Skeletal muscle cell (primary cell): ENCODE measurements around the gene PODXL2.
"Not testable (repeated sequence)": the region's sequence is repeated elsewhere in the genome, so short reads cannot be mapped to it uniquely, and the experiment has no call there.

Source experiments
- DNase-seq: peaks from one replicate; pipeline ENCODE4 v3.0.0-alpha.2; 2010; ENCODE audit warnings: low read depth
- H3K4me3 ChIP-seq: 2 replicates; pipeline ENCODE4 v1.5.1; 2011; ENCODE audit warnings: low read depth, mild to moderate bottlenecking, control low read depth, low read length, moderate library complexity

The PODXL2 gene

DNA sequence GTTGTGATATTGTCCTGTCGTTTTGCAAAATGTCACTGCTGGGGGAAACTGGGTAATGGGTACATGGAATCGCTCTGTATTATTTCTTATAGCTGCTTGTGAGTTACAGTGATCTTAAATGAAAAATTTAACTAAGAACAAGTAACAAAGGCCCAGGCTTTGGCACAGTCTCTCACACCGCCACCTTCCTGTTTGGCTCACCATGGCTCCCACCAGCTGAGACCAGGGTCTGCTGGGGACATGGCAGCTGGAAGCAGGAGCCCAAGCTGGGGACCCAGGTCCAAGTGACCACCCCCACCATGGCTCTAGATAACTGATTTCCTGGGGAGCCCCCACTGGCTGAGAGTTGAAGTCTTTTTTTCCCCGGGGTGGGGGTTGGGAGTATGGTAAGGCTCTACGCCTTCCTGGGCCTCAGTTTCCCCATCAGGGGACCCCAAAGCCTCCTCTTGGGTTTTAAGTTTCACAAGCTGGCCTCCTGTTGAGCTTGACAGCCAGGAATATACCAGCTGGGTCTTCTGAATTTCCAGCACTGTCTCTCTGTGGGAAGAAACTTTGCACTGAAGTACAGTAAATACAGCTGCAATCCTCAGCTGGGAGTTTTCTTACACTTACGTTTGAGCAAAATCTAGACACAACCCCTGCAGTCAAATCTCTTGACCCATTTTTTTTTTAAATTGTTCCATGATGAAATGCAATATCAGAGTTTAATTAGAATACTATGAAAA, 69.9 kb downstream of the PODXL2 start:
- DNase-seq: no peak

DNA sequence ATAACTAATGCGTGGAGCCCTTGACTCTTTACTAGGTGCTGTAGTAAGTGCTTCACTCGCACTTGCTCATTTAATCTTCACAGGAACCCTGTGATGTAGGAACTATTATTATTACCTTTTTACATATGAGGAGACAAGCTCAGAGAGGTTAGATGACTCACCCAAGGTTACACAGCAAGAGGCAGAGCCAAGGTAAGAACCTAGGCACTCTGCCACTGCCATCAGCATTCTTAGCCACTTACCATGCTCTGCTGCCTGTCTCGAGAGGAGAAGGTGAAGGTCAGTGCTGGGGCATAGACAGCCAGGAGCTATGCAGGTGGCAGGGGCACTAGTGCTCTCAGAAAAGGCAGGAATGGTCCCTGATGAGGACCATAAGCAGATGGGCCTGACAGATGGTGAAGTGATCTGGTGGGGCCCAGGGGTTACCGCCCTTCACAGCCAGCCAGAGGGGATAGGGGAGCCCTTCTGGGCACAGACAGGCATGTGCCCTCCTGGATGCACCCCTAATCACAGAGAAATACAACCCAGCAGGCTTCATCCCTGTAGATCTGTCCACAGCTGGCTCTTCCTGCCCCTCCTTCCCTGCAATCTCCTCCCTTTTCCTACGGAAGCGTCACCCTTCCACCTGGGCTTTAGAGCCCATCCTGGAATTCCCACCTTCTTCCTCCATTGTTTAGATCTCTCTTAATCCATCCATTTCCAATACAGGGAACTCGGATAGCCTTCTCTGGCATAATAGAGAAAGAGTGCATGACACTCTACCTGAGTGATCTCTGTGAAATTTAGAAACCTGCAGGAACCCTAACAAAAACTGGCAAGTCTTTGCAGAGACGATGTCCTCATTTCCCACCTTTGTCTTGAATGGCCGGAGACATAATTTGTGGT, 70.7 kb downstream of the PODXL2 start:
- H3K4me3 ChIP-seq: no peak overlapping the region
- DNase-seq: no peak

More for the DNA sequence above, 69.9 kb downstream of the PODXL2 start:
- no peak overlapping the region for H3K4me3 ChIP-seq

DNA sequence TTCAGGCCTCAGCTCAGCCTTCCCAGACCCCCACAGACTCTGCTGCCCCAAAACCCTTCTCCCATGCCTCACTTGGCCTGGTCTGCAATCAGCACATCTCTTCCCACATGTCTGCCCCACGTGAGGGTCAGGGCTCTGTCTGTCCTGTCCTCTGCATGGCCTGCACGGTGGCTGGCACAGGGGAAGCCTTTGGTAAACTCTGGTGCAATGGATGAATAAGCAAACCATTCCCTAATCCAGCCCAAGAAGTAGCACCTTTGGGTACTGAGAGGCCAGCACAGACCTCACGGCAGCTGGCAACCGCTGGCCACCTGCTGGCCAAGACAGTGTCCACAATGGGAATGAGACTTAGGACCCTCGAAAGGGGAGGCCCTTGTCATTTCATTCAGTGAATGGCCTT, 71.4 kb downstream of the PODXL2 start:
- DNase-seq: no peak
- H3K4me3 ChIP-seq: no peak overlapping the region

DNA sequence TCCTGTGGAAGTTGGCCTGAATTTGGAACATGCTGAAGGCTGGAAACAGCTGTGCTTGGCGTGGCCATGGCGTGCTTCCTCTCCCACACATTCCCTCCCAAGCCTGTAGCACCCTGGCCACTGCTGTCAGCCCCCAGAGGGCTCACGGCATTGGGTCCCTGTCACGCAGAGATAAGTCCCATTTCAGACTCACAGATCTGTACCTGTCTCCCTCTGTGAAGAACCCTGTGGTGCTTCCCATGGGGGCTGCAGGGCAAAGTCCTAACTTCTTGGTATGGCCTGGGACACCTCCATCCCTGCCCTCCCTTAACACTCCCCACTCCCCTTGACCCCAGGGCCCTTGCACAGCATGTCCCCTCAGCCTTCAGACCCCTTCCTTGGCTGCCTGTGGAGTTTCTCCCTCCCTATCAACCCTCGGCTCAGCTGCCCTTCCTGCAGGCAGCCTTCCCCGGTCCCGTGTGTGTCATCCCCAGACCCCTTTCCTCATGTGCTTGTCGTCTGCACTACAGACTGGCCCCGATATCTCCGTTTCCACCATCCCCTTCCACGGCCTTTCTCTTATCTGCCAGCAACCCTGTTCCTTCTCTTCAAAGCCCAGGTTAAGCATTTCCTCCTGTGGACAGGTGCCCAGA, 72.4 kb downstream of the PODXL2 start:
- no peak overlapping the region for H3K4me3 ChIP-seq
- DNase-seq: no peak

DNA sequence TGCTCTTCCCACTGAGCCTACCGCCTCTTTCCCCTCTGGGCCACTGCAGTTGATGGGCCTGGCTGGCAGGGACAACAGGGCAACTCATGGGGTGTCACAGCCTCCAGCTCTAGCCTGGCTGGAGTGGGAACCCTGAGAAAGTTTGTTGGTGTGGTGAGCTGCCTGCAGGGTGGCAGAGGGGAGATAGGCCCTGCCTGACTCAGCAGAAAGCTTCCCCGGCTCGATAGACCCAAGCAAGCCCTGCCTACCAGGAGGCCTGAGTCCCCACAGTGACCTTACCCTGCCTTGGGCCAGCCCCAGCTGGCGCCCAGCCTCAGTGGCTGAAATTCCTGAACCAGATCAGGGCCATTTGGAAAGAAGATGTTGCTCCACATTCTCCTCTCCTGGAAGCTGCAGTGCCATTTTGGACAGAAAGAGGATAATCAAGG, 73.2 kb downstream of the PODXL2 start:
- DNase-seq: no peak
- no peak overlapping the region for H3K4me3 ChIP-seq

DNA sequence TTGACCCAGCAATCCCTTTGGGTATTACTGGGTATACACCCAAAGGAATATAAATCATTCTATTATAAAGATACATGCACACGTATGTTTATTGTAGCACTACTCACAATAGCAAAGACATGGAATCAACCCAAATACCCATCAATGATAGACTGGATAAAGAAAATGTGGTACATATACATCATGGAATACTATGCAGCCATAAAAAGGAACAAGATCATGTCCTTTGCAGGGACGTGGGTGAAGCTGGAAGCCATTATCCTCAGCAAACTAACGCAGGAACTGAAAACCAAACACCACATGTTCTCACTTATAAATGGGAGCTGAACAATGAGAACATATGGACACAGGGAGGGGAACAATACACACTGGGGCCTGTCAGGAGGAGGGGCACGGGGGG, 75.9 kb downstream of the PODXL2 start:
- not testable (repeated sequence) for DNase-seq, H3K4me3 ChIP-seq

DNA sequence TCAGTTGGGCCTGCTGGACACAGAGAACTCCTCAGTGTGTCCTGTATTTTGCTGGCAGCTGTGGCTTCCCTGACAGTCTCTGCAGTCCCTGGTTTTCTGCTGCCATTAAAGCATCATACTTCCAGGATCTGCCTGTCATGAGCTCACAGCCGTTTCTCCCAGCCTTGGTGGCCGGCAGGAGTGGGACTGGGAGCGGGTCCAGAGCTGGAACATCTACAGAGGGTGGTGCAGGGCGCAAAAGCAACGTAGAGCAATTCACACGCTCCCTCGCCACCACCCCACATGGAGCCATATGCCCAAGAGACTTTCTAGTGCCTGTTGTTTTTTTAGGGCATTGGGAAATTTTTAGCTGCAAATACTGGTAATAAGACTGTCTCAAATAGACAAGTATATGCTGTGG, 77.3 kb downstream of the PODXL2 start:
- no peak for DNase-seq
- no peak overlapping the region for H3K4me3 ChIP-seq

DNA sequence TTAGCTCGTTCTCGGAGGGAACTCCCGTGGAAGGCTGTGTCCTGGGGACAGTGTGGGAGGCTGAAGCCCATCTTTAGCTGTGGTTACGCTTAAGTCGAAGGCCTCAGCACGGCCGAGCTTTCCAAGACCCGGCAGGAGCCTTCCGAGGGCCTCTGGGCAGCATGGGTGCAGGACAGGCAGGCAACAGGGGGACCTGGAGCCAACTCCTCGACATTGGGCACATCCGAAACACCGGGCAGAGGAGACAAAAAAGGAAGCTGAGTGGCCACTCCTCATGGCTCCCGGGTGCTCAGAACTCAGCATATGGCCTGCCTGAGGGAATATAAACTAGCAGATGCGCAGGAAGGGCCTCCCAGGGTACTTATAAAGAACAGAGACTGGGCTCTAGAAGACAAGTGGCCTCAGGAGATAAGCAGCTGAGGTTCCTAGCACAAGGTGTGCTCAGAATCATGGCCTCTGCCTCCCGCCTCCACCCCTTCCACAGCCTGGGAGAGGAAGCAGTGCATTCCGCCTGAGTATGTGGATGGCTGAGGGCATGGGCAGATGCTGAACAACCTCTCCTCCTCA, 77.9 kb downstream of the PODXL2 start:
- no peak overlapping the region for H3K4me3 ChIP-seq
- no peak for DNase-seq

DNA sequence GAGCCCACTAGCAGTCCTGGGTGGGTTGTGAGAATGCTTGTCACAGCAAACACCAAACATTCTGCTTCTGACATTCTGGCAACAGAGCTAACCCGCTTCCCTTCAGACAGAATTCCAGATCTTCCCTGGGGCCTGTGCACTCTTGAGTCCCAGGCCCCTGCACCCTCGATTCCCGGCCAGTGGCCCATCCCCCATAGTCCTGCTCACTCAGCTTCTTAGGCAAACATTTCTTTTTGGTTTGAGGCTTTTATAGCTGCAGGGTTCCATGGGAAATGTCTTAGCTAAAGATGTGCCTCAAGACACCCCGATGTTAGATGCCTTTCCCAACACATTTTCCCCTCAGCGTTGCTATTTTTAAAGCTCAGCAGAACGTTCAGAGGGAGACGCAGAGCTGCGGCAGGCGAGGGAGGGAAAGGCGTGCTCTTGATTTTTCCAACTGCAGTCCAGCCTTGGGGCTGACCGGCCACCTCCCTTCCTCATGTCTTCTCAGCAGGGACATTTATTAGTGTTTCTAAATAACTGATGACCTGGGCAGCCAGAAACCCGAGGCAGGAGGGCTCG, 78.9 kb downstream of the PODXL2 start:
- H3K4me3 ChIP-seq: no peak overlapping the region
- no peak for DNase-seq

DNA sequence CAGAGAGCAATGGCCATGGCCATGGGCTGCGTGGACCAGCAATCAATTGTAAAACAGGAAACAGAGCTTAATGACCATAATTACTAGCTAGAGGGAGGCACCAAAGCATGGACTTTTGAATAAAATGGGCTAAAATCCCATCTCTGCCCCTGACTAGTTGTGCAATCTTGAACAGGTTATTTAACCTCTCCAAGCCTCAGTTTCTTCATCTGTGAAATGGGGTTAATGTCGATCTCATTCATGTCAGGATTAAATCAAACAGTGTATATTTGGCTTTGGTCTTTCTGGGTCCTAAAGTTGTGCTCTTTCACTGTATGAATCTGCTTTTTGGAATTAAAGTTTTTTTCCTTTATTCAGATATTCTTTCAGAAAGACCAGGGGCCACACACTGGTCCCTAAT, 79.9 kb downstream of the PODXL2 start:
- no peak overlapping the region for H3K4me3 ChIP-seq
- no peak for DNase-seq

DNA sequence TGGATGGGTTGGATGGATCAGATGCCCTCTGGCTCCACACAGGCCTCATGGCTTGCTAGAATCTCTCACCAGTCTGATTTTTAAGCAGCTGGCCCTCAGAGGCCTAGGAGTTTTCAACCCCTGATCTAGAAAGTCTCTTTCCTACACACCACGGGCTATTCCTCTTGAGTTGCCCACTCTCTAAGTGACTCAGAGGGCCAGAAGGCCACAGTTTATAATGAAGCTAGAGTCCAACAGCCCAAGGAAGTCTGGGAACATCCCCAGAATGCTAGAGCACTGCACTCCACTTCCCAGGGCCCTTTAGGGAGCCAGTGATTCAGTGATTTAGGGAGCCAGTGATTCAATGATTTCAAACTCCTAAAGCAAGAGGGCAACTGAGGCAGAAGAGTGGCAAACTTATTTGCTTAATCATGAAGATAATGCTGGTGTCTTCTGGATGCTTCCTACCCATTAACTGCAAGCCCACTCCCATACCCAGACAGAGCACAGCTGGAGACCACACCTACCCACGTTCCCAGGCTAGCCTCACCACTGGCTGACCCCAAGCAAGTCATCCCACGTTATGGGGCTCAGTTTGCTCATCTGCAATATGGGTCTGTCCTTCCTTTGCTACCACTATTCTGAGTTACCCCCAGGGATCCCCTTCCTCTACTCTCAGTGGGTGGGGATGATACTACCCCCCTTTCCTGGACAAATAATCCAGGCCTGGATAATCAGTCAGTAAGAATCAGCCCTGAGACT, 80.5 kb downstream of the PODXL2 start:
- DNase-seq: no peak
- H3K4me3 ChIP-seq: no peak overlapping the region

DNA sequence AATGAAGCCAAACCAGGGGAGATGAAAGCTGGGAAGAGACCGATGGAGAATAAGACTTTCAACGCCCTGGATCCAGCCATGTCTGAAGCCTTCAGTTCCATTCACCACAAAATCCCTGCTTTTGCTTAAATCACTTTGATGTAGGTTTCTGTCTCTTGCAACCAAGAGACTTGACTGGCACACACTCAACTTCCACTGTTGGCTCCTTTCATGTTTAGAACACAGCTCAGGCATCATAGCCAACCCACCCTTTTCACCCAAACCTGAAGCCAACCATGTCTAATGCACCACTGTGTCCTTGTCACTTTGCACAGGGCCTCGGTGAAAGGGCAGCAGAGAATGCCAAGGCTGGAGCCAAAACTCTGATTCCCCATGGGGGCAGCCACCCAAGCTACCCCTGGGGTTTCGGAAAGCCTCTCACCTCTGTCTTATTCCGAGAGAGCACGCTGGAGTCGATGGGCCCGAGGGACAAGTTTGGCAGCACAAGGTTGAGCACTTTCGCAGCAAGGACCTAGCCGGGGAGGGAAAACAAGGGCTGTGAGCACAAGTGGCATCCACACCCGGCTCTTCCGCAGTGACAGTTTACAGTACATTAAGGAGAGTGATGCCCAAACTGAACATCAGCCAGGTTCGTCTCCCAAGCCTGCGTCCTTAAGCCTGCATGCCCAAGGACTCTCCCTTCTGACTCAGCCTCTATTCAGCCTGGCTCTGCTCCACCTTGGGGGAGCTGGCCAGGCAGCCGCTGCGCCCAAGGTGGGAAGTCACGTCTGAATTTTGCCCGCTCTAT, 81.4 kb downstream of the PODXL2 start:
- no peak overlapping the region for H3K4me3 ChIP-seq
- no peak for DNase-seq

DNA sequence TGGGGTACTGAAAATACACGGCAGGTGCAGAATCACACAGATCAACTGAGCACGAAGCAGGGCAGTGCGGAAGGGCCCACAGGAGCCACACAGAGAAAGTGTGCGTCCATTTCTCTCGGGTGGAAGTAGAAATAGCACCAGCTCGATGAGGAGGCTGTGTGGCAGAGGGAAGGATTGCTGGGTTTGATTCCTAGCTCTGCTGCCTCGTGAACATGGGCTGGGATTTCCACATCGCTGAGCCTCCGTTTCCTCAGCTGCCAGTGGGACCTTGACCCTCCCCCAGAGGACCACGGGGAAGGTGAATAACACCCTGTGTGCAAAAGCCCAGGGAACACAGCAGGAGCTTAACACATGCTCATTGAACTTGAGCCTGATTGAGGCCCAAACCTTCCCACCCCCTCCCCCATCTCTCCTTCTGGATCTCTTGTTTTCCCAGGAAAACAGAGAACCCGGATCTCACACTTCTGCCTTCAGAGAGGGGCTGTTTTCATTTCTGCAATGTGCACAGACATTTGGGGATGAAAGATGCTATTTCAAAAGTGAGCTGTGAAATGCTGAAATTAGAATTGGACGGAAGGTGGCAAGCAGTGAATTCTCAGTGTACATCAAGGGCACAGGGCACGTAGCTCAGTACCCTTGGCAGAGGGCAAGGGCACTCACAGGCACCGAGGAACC, 82.2 kb downstream of the PODXL2 start:
- H3K4me3 ChIP-seq: no peak overlapping the region
- DNase-seq: no peak

DNA sequence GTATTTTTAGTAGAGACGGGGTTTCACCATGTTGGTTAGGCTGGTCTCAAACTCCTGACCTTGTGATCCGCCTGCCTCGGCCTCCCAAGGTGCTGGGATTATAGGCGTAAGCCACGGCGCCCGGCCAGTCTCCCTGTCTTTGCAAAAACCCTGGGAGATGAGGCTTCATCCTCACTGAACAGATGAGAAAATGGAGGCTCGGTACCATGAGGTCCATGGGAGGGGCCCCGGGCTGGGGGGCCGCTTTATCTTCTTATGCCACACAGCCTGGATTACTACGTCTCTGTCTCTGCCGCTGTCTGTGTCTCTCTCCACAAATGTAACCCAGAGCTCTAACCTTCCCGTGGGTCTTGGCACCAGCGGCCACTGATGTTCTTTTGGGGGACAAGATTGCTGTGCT, 82.9 kb downstream of the PODXL2 start:
- no peak overlapping the region for H3K4me3 ChIP-seq
- no peak for DNase-seq

DNA sequence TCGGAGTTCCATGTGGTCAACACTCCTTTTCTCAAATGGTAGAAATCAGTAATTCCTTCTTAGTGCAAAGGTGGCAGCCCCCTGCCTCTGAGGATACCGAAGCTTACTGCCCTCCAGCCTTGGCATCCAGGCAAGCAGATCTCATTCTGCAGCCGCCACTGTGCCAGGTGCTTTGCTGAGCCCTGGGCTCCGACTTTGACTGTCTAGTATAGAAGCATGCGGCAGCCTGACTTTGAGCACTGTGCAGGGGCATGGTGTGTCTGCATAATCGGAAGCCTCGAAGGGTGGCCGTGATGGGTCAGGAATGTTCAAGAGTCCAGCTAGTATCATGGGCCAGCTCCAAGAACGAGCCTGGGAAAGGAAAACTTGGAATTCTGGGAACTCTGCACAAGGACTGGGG, 83.5 kb downstream of the PODXL2 start:
- no peak for DNase-seq
- H3K4me3 ChIP-seq: no peak overlapping the region

DNA sequence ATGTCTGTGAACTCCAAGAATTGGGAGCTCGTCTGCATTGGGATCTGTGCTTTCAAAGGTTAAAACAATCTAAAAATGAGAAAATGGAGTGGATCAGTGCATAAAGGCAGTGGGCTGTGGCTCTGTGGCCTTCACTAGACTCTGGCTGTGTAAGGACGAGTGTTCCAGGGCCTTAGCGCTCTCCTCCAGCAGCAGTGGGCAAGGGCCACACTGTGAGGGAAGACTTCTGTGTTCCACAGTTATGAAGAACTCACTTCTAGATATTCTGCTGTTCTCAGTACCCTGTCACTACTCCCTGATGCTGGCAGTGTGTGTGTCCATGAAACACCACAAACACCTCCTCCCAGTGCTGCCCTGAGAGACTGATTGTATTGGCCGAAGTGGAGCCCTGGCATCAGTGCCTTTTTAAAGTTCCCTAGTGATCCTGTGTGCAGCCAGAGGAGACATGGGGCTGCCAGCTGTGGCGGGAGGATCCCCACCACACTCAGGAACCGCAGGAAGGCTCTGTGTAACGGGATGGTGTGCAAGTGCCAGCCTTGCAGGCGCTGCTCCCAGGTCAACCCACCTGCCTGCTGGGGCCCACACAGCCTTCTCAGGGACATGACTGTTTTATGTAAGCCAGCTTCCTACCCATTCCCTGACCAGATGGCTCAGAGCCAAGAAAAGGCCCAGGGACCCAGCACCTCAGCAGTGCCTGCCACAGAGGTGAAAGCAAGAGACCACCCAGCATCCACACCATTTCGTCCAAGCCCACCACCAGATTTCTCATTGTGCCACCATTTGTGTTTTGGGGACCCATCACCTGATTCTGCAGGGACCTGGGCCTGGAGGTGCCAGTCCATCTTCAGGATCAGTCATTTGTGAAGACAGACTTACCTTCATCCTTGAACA, 84.1 kb downstream of the PODXL2 start:
- DNase-seq: no peak
- H3K4me3 ChIP-seq: no peak overlapping the region

DNA sequence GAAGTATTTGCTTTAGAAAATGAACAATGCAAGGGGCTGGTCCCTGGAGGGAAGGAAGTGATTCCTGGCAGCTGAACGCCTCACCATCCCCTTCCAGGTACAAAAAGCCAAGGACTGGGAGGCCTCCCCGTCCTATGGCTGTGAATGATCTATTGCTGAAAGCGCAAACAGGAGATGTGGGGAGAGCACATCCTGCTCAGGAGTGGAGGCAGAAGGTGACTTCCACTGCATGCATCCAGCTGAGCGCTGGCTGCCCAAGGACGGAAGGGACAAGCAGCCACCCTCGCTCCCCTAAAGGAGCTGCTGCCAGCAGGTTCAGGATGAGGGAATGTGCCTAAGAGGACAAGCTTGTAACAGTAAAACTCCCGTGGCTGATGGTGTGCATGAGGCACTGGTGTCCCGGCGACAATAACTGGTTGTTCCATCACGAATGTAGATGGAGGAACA, 85.2 kb downstream of the PODXL2 start:
- DNase-seq: no peak
- no peak overlapping the region for H3K4me3 ChIP-seq
